HepG2 (cell line): ENCODE data around the gene TTLL8. TPM values are rescaled to one million over a fixed set of nuclear protein-coding genes. Genes with fewer than 3 reads are reported as not detected.

ENCODE experiments used
- BHLHE40 ChIP-seq: IDR thresholded peaks from 2 replicates; pipeline ENCODE4 v1.6.1; 2011; ENCODE audit warnings: low read length, improper control_type of control experiment
- BRD4 ChIP-seq: sonication (generic); formaldehyde crosslinking; IDR thresholded peaks from 2 replicates; pipeline ENCODE4 v1.4.0; 2020; ENCODE audit warnings: missing genetic modification reagents
- DDIT3 ChIP-seq: sonication (generic); formaldehyde crosslinking; IDR thresholded peaks from 2 replicates; pipeline ENCODE4 v1.4.0; 2020; ENCODE audit warnings: mild to moderate bottlenecking, missing genetic modification reagents
- JDP2 ChIP-seq: sonication (generic); formaldehyde crosslinking; IDR thresholded peaks from 2 replicates; pipeline ENCODE4 v1.8.1; 2022; ENCODE audit warnings: missing genetic modification reagents, borderline replicate concordance
- KIAA2018 ChIP-seq: sonication (generic); formaldehyde crosslinking; IDR thresholded peaks from 2 replicates; pipeline ENCODE4 v1.5.0; 2020; ENCODE audit warnings: mild to moderate bottlenecking, missing genetic modification reagents, borderline replicate concordance
- REPIN1 ChIP-seq: sonication (generic); formaldehyde crosslinking; IDR thresholded peaks from 2 replicates; pipeline ENCODE4 v1.8.0; 2022; ENCODE audit warnings: missing genetic modification reagents, low read depth, mild to moderate bottlenecking, borderline replicate concordance
- RORA ChIP-seq: sonication (generic); formaldehyde crosslinking; IDR thresholded peaks from 2 replicates; pipeline ENCODE4 v1.5.0; 2020; ENCODE audit warnings: mild to moderate bottlenecking, missing genetic modification reagents, moderate library complexity
- SYNCRIP ChIP-seq: fragments of 200-400 bp; formaldehyde crosslinking; IDR thresholded peaks from 2 replicates; pipeline ENCODE4 v1.6.1; 2018; ENCODE audit warnings: mild to moderate bottlenecking, low read depth, low read length; ENCODE audit not compliant: insufficient read depth
- TBX2 ChIP-seq: sonication (generic); formaldehyde crosslinking; IDR thresholded peaks from 2 replicates; pipeline ENCODE4 v1.5.0; 2020; ENCODE audit warnings: missing genetic modification reagents, mild to moderate bottlenecking, borderline replicate concordance
- TBX3 ChIP-seq: fragments of 450-650 bp; IDR thresholded peaks from 2 replicates; pipeline ENCODE4 v1.6.1; 2017; ENCODE audit warnings: antibody characterized with exemption, mild to moderate bottlenecking, inconsistent platforms, borderline replicate concordance
- ZBTB38 ChIP-seq: sonication (generic); formaldehyde crosslinking; IDR thresholded peaks from 2 replicates; pipeline ENCODE4 v1.5.1; 2020; ENCODE audit warnings: mild to moderate bottlenecking, missing genetic modification reagents
- ZBTB7A ChIP-seq: sonication (generic); formaldehyde crosslinking; IDR thresholded peaks from 2 replicates; pipeline ENCODE4 v1.8.0; 2022; ENCODE audit warnings: mild to moderate bottlenecking, missing genetic modification reagents
- ZNF468 ChIP-seq: sonication (generic); formaldehyde crosslinking; IDR thresholded peaks from 2 replicates; pipeline ENCODE4 v1.8.0; 2022; ENCODE audit warnings: mild to moderate bottlenecking, moderate library complexity, missing genetic modification reagents
- ZNF512 ChIP-seq: sonication (generic); formaldehyde crosslinking; IDR thresholded peaks from 2 replicates; pipeline ENCODE4 v1.4.0; 2020; ENCODE audit warnings: mild to moderate bottlenecking, missing genetic modification reagents
- ZNF670 ChIP-seq: sonication (generic); formaldehyde crosslinking; IDR thresholded peaks from 2 replicates; pipeline ENCODE4 v1.8.0; 2022; ENCODE audit warnings: mild to moderate bottlenecking, missing genetic modification reagents, borderline replicate concordance
- ZSCAN9 ChIP-seq: IDR thresholded peaks from 2 replicates; pipeline ENCODE4 v1.6.1; 2016; ENCODE audit warnings: borderline replicate concordance
- polyA plus RNA-seq, 8 experiments: library from polyadenylated mRNA; depleted of rRNA in 3 of 8; stranded (reverse) in 7 of 8; unstranded in 1 of 8; fragments of >200 nt; fragmentation: Illumina TruSeq in 4 of 8; extraction: Trizol in 4 of 8; gene quantifications; 2 replicates each; pipeline versions ENCODE4 v1.2.1 to v1.2.3, GENCODE V29; 2011 to 2016; ENCODE audit warnings: low read depth in 4 of 8, missing spikeins in 1 of 8, mixed read lengths in 1 of 8; ENCODE audit not compliant: insufficient read depth in 1 of 8
- total RNA-seq, 5 experiments: library from RNA; depleted of rRNA; stranded (reverse); fragments of >200 nt; fragmentation: Illumina TruSeq; extraction: Trizol; gene quantifications; 2 replicates each; pipeline ENCODE4 v1.2.3, GENCODE V29; 2016; ENCODE audit warnings: low read depth in 1 of 5
- TF ChIP-seq, protein P1 (sequence below): IDR thresholded peaks from 2 replicates; pipeline ENCODE4 v1.6.1; 2016; ENCODE audit warnings: missing compliant biosample characterization, missing genetic modification reagents, borderline replicate concordance
- TF ChIP-seq, protein P2 (sequence below): sonication (generic); formaldehyde crosslinking; IDR thresholded peaks from 2 replicates; pipeline ENCODE4 v1.8.1; 2023; ENCODE audit warnings: mild to moderate bottlenecking, moderate library complexity, missing genetic modification reagents

Gene TTLL8
- total and polyA plus RNA-seq, 2 of the 13 experiments (the other 11 are each of a cell fraction or from before 2014, with no cell fraction given): not detected

GRCh38 chr22:50102946-50103345 lies 44.8 kb upstream of the TTLL8 start (continued):
- TF ChIP-seq KIAA2018 (CRISPR knock-in tag) (no peak), SYNCRIP (no peak), ZSCAN9 (peak; percentile 87), ZNF670 (CRISPR knock-in tag) (no peak), ZBTB7A (CRISPR knock-in tag) (peak; percentile 66; the same call in 1 of the 2 replicates), ZBTB38 (CRISPR knock-in tag) (0 out of 2 replicates have a peak, but pooled peaks have one; percentile 58), ZNF512 (CRISPR knock-in tag) (no peak), DDIT3 (CRISPR knock-in tag) (no peak), BHLHE40 (peak; percentile 92), REPIN1 (peak; percentile 73), JDP2 (CRISPR knock-in tag) (no peak; the same call in 1 of the 2 replicates), ZNF468 (CRISPR knock-in tag) (no peak), RORA (no peak), TBX3 (no peak), BRD4 (CRISPR knock-in tag) (no peak), TBX2 (CRISPR knock-in tag) (0 out of 2 replicates have a peak, but pooled peaks have one; percentile 48)
- TF ChIP-seq, protein P1, sequence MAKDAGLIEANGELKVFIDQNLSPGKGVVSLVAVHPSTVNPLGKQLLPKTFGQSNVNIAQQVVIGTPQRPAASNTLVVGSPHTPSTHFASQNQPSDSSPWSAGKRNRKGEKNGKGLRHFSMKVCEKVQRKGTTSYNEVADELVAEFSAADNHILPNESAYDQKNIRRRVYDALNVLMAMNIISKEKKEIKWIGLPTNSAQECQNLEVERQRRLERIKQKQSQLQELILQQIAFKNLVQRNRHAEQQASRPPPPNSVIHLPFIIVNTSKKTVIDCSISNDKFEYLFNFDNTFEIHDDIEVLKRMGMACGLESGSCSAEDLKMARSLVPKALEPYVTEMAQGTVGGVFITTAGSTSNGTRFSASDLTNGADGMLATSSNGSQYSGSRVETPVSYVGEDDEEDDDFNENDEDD (CRISPR knock-in tag): peak; percentile 96
- TF ChIP-seq, protein P2, sequence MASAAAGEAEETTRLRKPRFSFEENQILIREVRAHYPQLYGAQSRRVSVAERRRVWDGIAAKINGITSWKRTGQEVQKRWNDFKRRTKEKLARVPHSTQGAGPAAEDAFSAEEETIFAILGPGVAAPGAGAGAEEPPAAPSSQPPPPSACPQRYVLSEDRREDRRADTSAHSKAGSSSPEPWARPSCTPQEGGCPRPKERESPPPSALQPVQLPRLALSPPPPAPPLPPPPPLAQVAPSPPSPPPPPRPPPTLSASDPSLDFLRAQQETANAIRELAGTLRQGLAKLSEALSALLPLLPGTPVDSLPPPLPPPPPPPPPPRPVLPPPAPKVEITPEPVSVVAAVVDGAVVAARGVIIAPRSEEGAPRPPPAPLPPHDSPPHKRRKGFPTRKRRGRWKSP: peak; percentile 81
